GM12872 (cell line): Measurements from ENCODE around the gene SLC39A11.

Experiments used
- TF ChIP-seq, protein P1 (sequence below): IDR thresholded peaks from 3 replicates; pipeline ENCODE4 v1.5.1; 2011; ENCODE audit warnings: low read depth, mild to moderate bottlenecking, low read length, moderate library complexity; ENCODE audit not compliant: insufficient read depth

The SLC39A11 gene

DNA sequence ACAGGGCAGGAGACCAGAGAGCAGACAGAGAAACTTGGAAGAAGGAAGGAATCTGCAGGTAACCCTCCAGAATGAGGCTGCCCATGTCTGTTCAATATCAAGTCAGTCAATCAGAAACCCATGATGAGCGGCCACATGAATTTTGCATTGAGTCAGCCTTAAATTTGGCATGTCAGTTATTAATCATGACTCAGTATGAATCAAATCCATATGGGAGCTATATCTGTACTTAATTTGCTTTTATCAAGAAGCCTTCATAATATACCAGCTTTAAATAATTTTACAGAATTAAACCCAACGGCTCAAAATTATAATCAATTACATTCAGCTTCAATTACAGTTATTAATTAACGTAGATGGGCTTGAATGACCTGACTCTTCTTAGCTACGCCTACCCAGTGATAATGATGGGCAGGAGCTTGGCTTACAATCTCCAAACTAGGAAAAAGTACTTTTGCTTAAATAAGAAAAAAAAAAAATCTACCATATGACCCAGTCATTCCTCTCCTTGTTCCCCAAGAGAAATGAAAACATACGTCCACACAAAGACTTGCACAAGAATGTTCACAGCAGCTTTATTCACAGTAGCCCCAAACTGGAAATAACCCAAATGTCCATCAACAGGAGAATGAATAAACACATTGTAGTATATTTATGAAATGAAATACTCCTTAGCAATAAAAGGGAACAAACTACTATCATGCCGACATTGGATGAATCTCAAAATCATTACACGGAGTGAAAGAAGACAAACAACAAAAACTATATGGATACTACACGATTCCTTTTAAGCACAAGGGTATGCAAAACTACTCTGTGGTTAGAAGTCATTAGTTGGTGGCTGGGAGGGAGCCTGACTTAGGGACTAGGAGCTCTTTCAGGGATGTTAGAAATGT is 48.6 kb downstream of the SLC39A11 start:
- TF ChIP-seq, protein P1, sequence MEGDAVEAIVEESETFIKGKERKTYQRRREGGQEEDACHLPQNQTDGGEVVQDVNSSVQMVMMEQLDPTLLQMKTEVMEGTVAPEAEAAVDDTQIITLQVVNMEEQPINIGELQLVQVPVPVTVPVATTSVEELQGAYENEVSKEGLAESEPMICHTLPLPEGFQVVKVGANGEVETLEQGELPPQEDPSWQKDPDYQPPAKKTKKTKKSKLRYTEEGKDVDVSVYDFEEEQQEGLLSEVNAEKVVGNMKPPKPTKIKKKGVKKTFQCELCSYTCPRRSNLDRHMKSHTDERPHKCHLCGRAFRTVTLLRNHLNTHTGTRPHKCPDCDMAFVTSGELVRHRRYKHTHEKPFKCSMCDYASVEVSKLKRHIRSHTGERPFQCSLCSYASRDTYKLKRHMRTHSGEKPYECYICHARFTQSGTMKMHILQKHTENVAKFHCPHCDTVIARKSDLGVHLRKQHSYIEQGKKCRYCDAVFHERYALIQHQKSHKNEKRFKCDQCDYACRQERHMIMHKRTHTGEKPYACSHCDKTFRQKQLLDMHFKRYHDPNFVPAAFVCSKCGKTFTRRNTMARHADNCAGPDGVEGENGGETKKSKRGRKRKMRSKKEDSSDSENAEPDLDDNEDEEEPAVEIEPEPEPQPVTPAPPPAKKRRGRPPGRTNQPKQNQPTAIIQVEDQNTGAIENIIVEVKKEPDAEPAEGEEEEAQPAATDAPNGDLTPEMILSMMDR: no peak

DNA sequence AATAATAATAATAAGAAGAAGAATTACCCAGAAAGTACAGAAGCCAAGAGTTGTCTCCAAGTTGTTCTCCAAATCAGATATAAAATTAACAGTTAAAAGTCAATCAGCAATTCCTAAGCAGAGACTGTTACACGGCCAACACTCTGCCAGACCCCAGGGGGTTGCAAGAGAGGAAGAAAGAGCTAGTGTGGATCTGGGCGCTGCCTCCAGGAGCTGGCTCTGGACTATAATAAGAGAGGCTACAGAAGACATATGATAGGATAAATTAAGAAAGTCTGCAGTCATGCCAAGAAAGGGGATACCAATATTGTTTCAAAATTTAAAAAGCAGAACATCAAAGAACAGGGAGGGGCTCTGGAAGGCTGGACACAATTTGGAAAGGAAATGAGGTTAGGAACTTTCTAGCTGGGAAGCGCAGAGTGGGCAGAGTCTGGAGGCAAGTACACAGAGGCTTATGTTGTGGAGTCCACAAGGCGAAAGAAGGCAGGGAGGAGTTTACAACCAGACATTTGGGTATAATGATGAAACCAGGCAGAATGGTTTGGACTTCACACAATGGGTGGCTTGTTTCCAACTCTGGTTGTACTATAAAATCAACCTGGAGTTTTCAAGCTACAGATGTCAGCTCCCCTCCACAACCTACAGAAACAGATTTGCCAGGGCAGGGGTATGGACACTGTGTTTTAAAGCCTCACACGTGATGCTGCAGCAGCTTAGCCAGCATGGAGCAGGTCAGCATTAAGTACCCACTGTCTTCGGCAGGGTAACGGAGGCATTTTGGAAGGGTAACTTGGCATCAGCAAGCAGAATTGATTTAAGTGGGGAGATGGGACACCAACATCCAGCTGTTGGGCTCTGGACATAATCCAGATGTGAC is 49.4 kb downstream of the SLC39A11 start:
- TF ChIP-seq, protein P1: no peak

DNA sequence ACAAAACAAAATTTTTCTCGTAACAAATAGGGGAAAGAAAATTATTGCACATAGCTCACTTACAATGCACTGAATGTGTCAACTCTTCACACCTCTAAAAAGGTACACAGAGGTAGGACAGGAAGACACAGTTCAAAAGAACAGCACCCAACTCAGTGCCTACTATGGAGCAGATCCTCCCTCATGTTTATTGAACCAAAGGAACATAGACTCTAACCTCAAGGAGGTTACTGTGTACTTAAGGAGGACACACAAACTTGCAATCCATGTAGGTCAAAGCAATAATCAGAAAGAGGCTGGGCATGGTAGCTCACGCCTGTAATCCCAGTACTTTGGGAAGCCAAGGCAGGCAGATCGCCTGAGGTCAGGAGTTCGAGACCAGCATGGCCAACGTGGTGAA is 50.3 kb downstream of the SLC39A11 start:
- TF ChIP-seq, protein P1: no peak

DNA sequence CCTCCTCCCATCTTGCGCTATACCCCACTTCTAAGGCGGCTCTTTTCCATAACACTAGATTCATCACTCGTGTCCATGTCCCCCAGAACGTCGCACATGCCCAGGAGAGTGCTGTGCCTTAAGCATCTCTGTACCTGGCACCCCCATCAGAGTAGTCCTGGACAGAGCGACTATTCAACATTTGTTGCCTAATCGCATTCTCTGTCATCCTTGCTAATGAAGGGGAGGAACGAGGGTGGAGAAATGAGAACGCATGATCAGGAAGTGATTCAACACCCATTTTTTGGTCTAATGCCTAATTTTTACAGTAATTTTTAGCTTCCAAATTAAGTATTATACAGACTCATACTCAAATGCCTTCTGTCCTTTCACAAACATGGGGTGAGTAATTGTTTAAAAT is 53.2 kb downstream of the SLC39A11 start:
- TF ChIP-seq, protein P1: no peak

DNA sequence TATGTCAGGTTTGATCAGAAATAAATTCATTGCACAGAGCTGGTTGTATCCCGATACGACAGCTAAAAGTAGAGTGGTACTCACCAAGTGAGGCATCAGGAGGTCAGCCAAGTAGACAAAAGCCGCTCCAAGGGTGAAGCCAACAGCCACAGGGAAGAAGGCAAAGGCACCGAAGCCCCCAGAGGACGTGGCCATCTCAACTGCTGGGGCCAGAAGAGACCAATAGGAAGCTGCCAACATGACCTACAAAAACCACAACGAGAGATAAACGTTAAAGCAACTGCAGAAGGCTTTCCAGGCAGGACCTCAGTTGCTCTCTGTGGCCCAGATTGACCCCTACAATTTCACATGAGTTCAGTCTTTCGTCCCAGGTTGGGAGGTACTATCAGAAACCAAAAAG is 61.0 kb downstream of the SLC39A11 start:
- TF ChIP-seq, protein P1: no peak

DNA sequence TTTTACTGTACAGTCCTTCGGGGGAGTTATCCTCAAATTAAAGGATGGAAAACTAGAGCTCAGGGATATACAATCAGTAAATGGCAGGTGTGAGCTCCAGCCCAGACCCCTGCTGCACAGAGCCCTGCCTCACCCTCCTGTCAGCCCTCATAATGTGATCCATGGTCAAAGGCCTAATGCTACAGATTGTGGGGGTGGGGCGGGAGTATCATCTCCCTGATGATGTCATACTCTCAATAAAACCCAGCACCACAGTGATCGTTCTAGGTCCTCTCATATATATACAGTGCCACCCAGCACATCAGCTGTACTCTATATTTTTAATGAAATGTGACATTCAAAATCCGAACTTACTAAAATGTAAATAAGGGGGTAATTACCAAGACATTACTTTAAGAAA is 61.5 kb downstream of the SLC39A11 start:
- TF ChIP-seq, protein P1: no peak

DNA sequence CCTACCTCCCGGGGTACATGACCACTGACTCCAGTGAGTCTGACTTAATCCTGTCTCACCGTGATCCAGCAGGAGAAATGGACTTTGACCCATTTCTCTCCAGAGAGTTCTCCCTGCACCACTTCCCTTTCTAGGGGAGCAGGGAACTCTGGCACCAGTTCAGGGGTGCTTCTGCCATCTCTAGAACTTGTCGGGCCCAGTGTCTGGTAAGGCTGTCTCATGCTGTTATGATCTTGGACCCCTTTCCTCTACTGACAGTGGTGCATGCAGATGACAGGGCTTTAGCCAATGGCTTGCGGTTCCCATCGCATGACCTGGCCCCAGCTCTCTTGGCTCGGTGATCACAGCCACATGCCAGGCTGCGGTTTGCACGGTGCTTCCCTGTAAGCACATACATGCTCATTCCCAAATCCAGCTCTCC is 62.0 kb downstream of the SLC39A11 start:
- TF ChIP-seq, protein P1: no peak
